CD4-positive, alpha-beta memory T cell (primary cell): Measurements from ENCODE around the gene DCHS2. TPM values are rescaled to one million over a fixed set of nuclear protein-coding genes. Genes with fewer than 3 reads are reported as not detected.

Source experiments
- CTCF ChIA-PET: fragments of 350-600 bp; sonication (Branson Sonifier 250); formaldehyde crosslinking; loops from one replicate; lab custom pipeline; 2021; ENCODE audit warnings: inconsistent platforms; ENCODE audit not compliant: partially characterized antibody; lab: Charles Lee
- POLR2A ChIA-PET: fragments of 350-600 bp; sonication (Branson Sonifier 250); formaldehyde crosslinking; loops from one replicate; lab custom pipeline; 2021; ENCODE audit not compliant: partially characterized antibody; lab: Charles Lee
- DNase-seq, 5 donors: peaks; one replicate each; pipeline versions ENCODE4 v3.0.0 to v3.0.0-alpha.2; 2020 to 2022; ENCODE audit warnings: mixed read lengths in 1 of 5
- H3K27ac ChIP-seq: one replicate; pipeline ENCODE4 v1.7.0; 2013; ENCODE audit warnings: low read depth, low read length
- H3K27me3 ChIP-seq: 2 replicates; pipeline ENCODE4 v1.7.0; 2013; ENCODE audit warnings: mild to moderate bottlenecking, low read length, moderate library complexity; ENCODE audit not compliant: insufficient read depth
- H3K36me3 ChIP-seq: 2 replicates; pipeline ENCODE4 v1.7.0; 2013; ENCODE audit warnings: mild to moderate bottlenecking, low read length, moderate library complexity; ENCODE audit not compliant: insufficient read depth
- H3K4me1 ChIP-seq: 2 replicates; pipeline ENCODE4 v1.7.0; 2013; ENCODE audit warnings: mild to moderate bottlenecking, low read length, moderate library complexity; ENCODE audit not compliant: insufficient read depth
- H3K4me3 ChIP-seq, 2 donors: one replicate each; pipeline ENCODE4 v1.7.0; 2013; ENCODE audit warnings: low read length in 2 of 2, mild to moderate bottlenecking in 1 of 2
- H3K9me3 ChIP-seq, 2 donors: one replicate each; pipeline ENCODE4 v1.7.0; 2013; ENCODE audit warnings: low read length in 2 of 2, control low read depth in 1 of 2; ENCODE audit not compliant: control insufficient read depth in 1 of 2
- H3K27ac Mint-ChIP-seq, 7 donors: one replicate each; pipeline ENCODE4 v1.8.0; 2020 to 2021; ENCODE audit warnings: mixed read lengths in 7 of 7, mild to moderate bottlenecking in 6 of 7, inconsistent platforms in 3 of 7, moderate library complexity in 3 of 7
- H3K27me3 Mint-ChIP-seq, 2 donors: one replicate each; pipeline ENCODE4 v1.8.0; 2020 to 2021; ENCODE audit warnings: mixed read lengths in 2 of 2
- H3K36me3 Mint-ChIP-seq, 2 donors: one replicate each; pipeline ENCODE4 v1.8.0; 2020 to 2021; ENCODE audit warnings: mixed read lengths in 2 of 2, inconsistent platforms in 1 of 2, mild to moderate bottlenecking in 1 of 2
- H3K4me1 Mint-ChIP-seq, 4 donors: one replicate each; pipeline ENCODE4 v1.8.0; 2020 to 2021; ENCODE audit warnings: mixed read lengths in 4 of 4, mild to moderate bottlenecking in 1 of 4
- H3K4me3 Mint-ChIP-seq, 8 donors: one replicate each; pipeline ENCODE4 v1.8.0; 2020 to 2021; ENCODE audit warnings: mixed read lengths in 8 of 8, mild to moderate bottlenecking in 7 of 8, moderate library complexity in 6 of 8, inconsistent platforms in 3 of 8
- H3K9me3 Mint-ChIP-seq, 8 donors: one replicate each; pipeline ENCODE4 v1.8.0; 2020 to 2021; ENCODE audit warnings: mixed read lengths in 8 of 8, mild to moderate bottlenecking in 5 of 8, inconsistent platforms in 3 of 8, moderate library complexity in 1 of 8
- intact Hi-C: fragments of 100-400 bp; cut with micrococcal nuclease; formaldehyde crosslinking; loops from one replicate; pipeline ENCODE4 v1.15.1; 2023
- polyA plus RNA-seq, 2 donors: library from polyadenylated mRNA; unstranded; fragments of 300-500 nt; fragmentation: Illumina TruSeq; gene quantifications; one replicate each; pipeline ENCODE4 v1.2.3, GENCODE V29; 2021
- total RNA-seq, 2 experiments: library from RNA; stranded (reverse); gene quantifications; one replicate each; pipeline ENCODE4 v1.2.3, GENCODE V29; 2021

The DCHS2 gene
- total and polyA plus RNA-seq, 4 experiments from 2014 or later: 0.14 to 0.33 (median 0.17) TPM; not detected in 1

- H3K9me3 ChIP-seq: no peaks in the 10 kb centered on the region
- H3K4me3 ChIP-seq: no peak overlapping the region
- H3K36me3 ChIP-seq: no peaks in the 10 kb centered on the region
- H3K27me3 ChIP-seq: no peaks in the 10 kb centered on the region
- Mint-ChIP-seq H3K36me3 (no peaks in the 10 kb centered on the region), H3K27ac (no peak overlapping the region), H3K4me1 (no peaks in the 10 kb centered on the region), H3K27me3 (peaks cover 0 to 4% of the 10 kb centered on the region in 2 donors), H3K9me3 (peaks cover 0 to 4% (median under 1%) of the 10 kb centered on the region in 8 donors), H3K4me3 (no peak overlapping the region)
- no peak for DNase-seq
- H3K4me1 ChIP-seq: no peaks in the 10 kb centered on the region
- CTCF ChIA-PET: no interaction called here
- intact Hi-C loops: no loop called here
- no peak overlapping the region for H3K27ac ChIP-seq
- POLR2A ChIA-PET: no interaction called here
Measured at GRCh38 chr4:154208424-154208823, 283.2 kb downstream of the DCHS2 start.

GRCh38 chr4:154205471-154205870, 286.1 kb downstream of the DCHS2 start:
- DNase-seq: no peak
- Mint-ChIP-seq H3K4me3 (no peak overlapping the region), H3K27me3 (peaks cover 2 to 9% of the 10 kb centered on the region in 2 donors), H3K36me3 (no peaks in the 10 kb centered on the region), H3K4me1 (no peaks in the 10 kb centered on the region), H3K27ac (no peak overlapping the region), H3K9me3 (peaks cover 0 to 5% (median 0%) of the 10 kb centered on the region in 8 donors)
- no peaks in the 10 kb centered on the region for H3K9me3 ChIP-seq
- H3K27ac ChIP-seq: no peak overlapping the region
- H3K36me3 ChIP-seq: no peaks in the 10 kb centered on the region
- H3K27me3 ChIP-seq: no peaks in the 10 kb centered on the region
- no peaks in the 10 kb centered on the region for H3K4me1 ChIP-seq
- POLR2A ChIA-PET: no interaction called here
- H3K4me3 ChIP-seq: no peak overlapping the region
- intact Hi-C loops: no loop called here
- CTCF ChIA-PET: no interaction called here

- no peak overlapping the region for H3K4me3 ChIP-seq
- intact Hi-C loops: no loop called here
- no peaks in the 10 kb centered on the region for H3K27me3 ChIP-seq
- Mint-ChIP-seq H3K36me3 (no peaks in the 10 kb centered on the region), H3K4me3 (no peak overlapping the region), H3K27ac (no peak overlapping the region), H3K4me1 (no peaks in the 10 kb centered on the region), H3K27me3 (peaks cover 0 to 2% of the 10 kb centered on the region in 2 donors), H3K9me3 (peaks cover 0 to 11% (median 4%) of the 10 kb centered on the region in 8 donors)
- no peak overlapping the region for H3K27ac ChIP-seq
- ChIA-PET POLR2A (no interaction called here), CTCF (no interaction called here)
- no peaks in the 10 kb centered on the region for H3K4me1 ChIP-seq
- DNase-seq: no peak
- no peaks in the 10 kb centered on the region for H3K36me3 ChIP-seq
- H3K9me3 ChIP-seq: no peaks in the 10 kb centered on the region
Measured at GRCh38 chr4:154194649-154195048, 296.9 kb downstream of the DCHS2 start.

- Mint-ChIP-seq H3K9me3 (peaks cover 0 to 11% (median 4%) of the 10 kb centered on the region in 8 donors), H3K27ac (no peak overlapping the region), H3K36me3 (no peaks in the 10 kb centered on the region), H3K4me3 (no peak overlapping the region), H3K27me3 (no peaks in the 10 kb centered on the region), H3K4me1 (no peaks in the 10 kb centered on the region)
- no peaks in the 10 kb centered on the region for H3K4me1 ChIP-seq
- DNase-seq: no peak
- H3K27ac ChIP-seq: no peak overlapping the region
- POLR2A ChIA-PET: no interaction called here
- no peaks in the 10 kb centered on the region for H3K36me3 ChIP-seq
- no peaks in the 10 kb centered on the region for H3K27me3 ChIP-seq
- H3K9me3 ChIP-seq: no peaks in the 10 kb centered on the region
- CTCF ChIA-PET: no interaction called here
- no peak overlapping the region for H3K4me3 ChIP-seq
- intact Hi-C loops: no loop called here
Measured at GRCh38 chr4:154192585-154192984, 299.0 kb downstream of the DCHS2 start.

GRCh38 chr4:154189346-154189745, 302.3 kb downstream of the DCHS2 start:
- Mint-ChIP-seq H3K27me3 (no peaks in the 10 kb centered on the region), H3K9me3 (no peaks in the 10 kb centered on the region), H3K36me3 (no peaks in the 10 kb centered on the region), H3K4me1 (no peaks in the 10 kb centered on the region), H3K27ac (no peak overlapping the region), H3K4me3 (no peak overlapping the region)
- intact Hi-C loops: no loop called here
- ChIA-PET CTCF (no interaction called here), POLR2A (no interaction called here)
- no peaks in the 10 kb centered on the region for H3K36me3 ChIP-seq
- no peaks in the 10 kb centered on the region for H3K27me3 ChIP-seq
- no peak overlapping the region for H3K27ac ChIP-seq
- no peaks in the 10 kb centered on the region for H3K9me3 ChIP-seq
- no peak for DNase-seq
- H3K4me1 ChIP-seq: no peaks in the 10 kb centered on the region
- no peak overlapping the region for H3K4me3 ChIP-seq

GRCh38 chr4:154186888-154187287, 304.7 kb downstream of the DCHS2 start:
- H3K36me3 ChIP-seq: no peaks in the 10 kb centered on the region
- ChIA-PET CTCF (no interaction called here), POLR2A (no interaction called here)
- intact Hi-C loops: no loop called here
- Mint-ChIP-seq H3K27me3 (no peaks in the 10 kb centered on the region), H3K4me1 (no peaks in the 10 kb centered on the region), H3K27ac (no peak overlapping the region), H3K4me3 (no peak overlapping the region), H3K9me3 (no peaks in the 10 kb centered on the region), H3K36me3 (no peaks in the 10 kb centered on the region)
- H3K4me1 ChIP-seq: no peaks in the 10 kb centered on the region
- no peak overlapping the region for H3K27ac ChIP-seq
- no peak overlapping the region for H3K4me3 ChIP-seq
- H3K9me3 ChIP-seq: no peaks in the 10 kb centered on the region
- H3K27me3 ChIP-seq: no peaks in the 10 kb centered on the region
- no peak for DNase-seq

- Histone ChIP-seq H3K9me3 (no peaks in the 10 kb centered on the region), H3K27ac (no peak overlapping the region), H3K27me3 (no peaks in the 10 kb centered on the region), H3K36me3 (no peaks in the 10 kb centered on the region), H3K4me3 (no peak overlapping the region), H3K4me1 (no peaks in the 10 kb centered on the region)
- H3K27ac Mint-ChIP-seq: no peak overlapping the region
- no peak overlapping the region for H3K4me3 Mint-ChIP-seq
- intact Hi-C loops: no loop called here
- CTCF ChIA-PET: no interaction called here
- POLR2A ChIA-PET: no interaction called here
- no peak for DNase-seq
- no peaks in the 10 kb centered on the region for H3K9me3 Mint-ChIP-seq
- H3K36me3 Mint-ChIP-seq: no peaks in the 10 kb centered on the region
- H3K27me3 Mint-ChIP-seq: no peaks in the 10 kb centered on the region
- no peaks in the 10 kb centered on the region for H3K4me1 Mint-ChIP-seq
Measured at GRCh38 chr4:154186035-154186434, 305.6 kb downstream of the DCHS2 start.

GRCh38 chr4:154184238-154184637, 307.4 kb downstream of the DCHS2 start:
- intact Hi-C loops: no loop called here
- POLR2A ChIA-PET: no interaction called here
- H3K4me3 ChIP-seq: no peak overlapping the region

More at GRCh38 chr4:154184238-154184637, 307.4 kb downstream of the DCHS2 start:
- no peaks in the 10 kb centered on the region for H3K36me3 ChIP-seq
- no peaks in the 10 kb centered on the region for H3K4me1 ChIP-seq
- no peaks in the 10 kb centered on the region for H3K9me3 ChIP-seq
- Mint-ChIP-seq H3K4me1 (no peaks in the 10 kb centered on the region), H3K4me3 (no peak overlapping the region), H3K9me3 (no peaks in the 10 kb centered on the region), H3K27ac (no peak overlapping the region), H3K36me3 (no peaks in the 10 kb centered on the region), H3K27me3 (no peaks in the 10 kb centered on the region)
- no peak for DNase-seq
- H3K27me3 ChIP-seq: no peaks in the 10 kb centered on the region
- CTCF ChIA-PET: no interaction called here
- no peak overlapping the region for H3K27ac ChIP-seq
